GM12872 (cell line): Measurements from ENCODE around the gene OSBPL5.

Source experiments
- CTCF ChIP-seq: IDR thresholded peaks from 3 replicates; pipeline ENCODE4 v1.5.1; 2011; ENCODE audit warnings: low read depth, mild to moderate bottlenecking, low read length, moderate library complexity; ENCODE audit not compliant: insufficient read depth

The OSBPL5 gene

GRCh38 chr11:3080104-3080503 is 85.0 kb downstream of the OSBPL5 start:
- TF ChIP-seq CTCF, result no peak

GRCh38 chr11:3077846-3078440 is 87.2 kb downstream of the OSBPL5 start:
- no peak for TF ChIP-seq CTCF

- no peak for TF ChIP-seq CTCF
Measured at GRCh38 chr11:3077189-3077836, 87.8 kb downstream of the OSBPL5 start.

- TF ChIP-seq CTCF, result no peak
Measured at GRCh38 chr11:3074912-3075589, 90.1 kb downstream of the OSBPL5 start.

- TF ChIP-seq CTCF, result no peak
Measured at GRCh38 chr11:3073029-3073435, 92.1 kb downstream of the OSBPL5 start.

GRCh38 chr11:3069425-3069824 is 95.7 kb downstream of the OSBPL5 start:
- no peak for TF ChIP-seq CTCF

GRCh38 chr11:3060436-3061025 is 104.6 kb downstream of the OSBPL5 start:
- no peak for TF ChIP-seq CTCF
